GM21529 (cell line): ENCODE data around the gene DNASE1.
A peak's percentile ranks its signal among the peaks of the same experiment; 100 is the strongest.
"Not testable (repeated sequence)": the region's sequence is repeated elsewhere in the genome, so short reads cannot be mapped to it uniquely, and the experiment has no call there.

Experiments used
- ATAC-seq: cut with Tn5 transposase; IDR thresholded peaks from one replicate; pipeline ENCODE4 v1.9.1; 2021; ENCODE audit not compliant: unreplicated experiment

Gene DNASE1

GRCh38 chr16:3654249-3654991 lies at the start of gene DNASE1:
DNASE1 (plus strand) TSS chr16:3654691; CDS start chr16:3655374, 683 bp downstream.
- ATAC-seq, result no peak

DNA sequence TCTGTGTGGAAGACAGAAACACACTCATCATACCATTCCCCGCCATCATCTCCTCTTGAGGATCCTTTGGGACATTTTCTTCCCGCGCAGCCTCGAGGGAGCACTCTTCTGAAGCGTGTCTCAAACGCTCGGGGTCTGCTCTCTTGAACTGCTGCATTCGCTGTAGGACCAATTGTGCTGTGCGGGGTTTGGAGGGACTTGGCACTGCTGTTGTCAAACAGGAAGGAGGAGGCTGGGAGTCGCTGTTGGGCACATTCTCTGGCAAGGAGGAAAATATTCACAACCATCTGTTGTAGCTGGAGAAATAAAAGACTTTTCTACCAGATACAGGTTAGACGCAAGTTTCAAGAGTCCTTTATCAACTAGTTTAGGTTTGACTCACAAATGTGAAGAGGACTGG lies 48.0 kb upstream of the DNASE1 start:
- ATAC-seq, result no peak

DNA sequence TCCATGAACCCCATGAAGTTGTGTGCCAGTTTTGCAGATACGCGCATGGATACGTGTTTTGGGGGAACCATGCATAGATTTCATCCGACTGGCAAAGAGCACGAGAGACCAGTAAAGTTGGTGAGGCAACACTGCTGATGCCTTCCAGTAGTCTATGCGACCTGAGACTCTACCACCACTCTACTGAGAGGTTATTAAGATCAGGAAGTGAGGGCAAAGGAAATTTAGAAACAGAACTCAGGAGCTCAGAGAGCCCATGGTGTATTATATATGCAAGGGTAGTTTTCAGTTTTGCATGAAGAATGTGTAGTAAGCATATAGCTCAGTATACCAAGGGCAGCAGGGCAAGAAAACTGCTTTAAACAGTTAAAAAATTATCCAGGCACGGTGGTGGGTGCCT lies 47.3 kb upstream of the DNASE1 start:
- ATAC-seq, result no peak

GRCh38 chr16:3607634-3608033 lies 46.9 kb upstream of the DNASE1 start:
- ATAC-seq, result no peak

DNA sequence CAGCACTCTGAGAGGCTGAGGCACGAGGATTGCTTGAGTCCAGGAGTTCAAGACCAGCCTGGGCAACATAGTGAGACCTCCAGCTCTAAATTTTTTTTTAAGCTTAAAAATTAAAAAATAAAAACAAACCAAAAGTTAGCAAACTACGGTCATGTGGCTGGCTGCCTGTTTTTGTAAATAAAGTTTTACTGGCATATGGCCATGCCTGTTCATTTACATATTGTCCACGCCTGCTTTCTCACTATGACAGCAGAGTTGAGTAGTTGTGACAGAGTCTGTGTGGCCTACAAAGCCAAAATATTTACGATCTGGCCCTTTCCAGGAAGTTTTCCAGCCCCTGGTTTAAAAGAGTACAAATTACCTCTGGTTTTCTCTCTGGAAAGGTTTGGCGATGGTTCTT lies 46.4 kb upstream of the DNASE1 start:
- ATAC-seq, result no peak

- ATAC-seq, result not testable (repeated sequence)
Observed at GRCh38 chr16:3608976-3609375, 45.5 kb upstream of the DNASE1 start.

GRCh38 chr16:3609895-3610697 lies 44.4 kb upstream of the DNASE1 start:
- no peak for ATAC-seq

- ATAC-seq, result no peak
Observed at GRCh38 chr16:3610698-3611145, 43.8 kb upstream of the DNASE1 start.

DNA sequence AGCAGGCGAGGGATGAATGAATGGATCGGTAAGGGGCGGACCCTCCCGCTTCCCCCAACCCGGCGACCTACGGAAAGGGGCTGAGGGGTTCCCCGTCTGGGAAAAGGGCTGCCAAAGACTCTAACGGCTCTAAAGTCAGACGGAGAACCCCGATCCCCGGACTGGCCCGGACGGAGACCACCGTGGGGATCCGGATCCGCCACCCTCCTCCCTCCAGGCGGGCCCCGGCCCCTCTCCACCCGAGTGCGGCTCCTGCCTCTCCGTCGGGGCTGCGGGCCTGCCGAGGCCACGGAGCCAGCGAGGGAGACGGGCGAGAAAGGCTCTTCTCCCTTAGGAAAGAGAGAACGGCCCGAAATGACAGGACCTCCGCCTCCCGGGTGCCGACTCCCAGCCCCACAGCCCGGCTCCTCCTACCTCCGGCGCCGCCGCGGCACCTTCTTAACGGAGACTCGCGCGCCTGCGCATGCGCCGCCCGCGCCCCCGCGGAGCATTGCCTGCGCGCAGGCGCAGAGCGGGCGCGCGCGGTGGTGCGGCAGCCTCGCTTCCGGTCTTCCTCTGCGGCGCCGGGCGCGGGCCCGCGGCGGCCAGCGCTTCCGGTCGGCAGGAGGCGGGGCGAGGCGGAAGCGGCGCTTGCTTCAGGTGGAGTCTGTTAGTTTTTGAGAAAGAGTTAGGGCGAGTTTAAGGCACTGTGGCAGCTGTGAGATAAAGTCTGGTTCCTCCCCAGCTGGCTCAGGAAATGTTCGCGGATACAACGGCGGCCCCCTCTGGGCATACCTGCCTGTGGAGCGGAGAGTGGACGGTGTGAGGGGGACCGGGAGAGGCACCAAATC lies 43.1 kb upstream of the DNASE1 start, which contains the start of gene SLX4:
Gene SLX4, minus strand, starts transcription at position 461 of the 830 bp plus-strand sequence. CDS start 2,642 bp downstream, outside the sequence.
- ATAC-seq, result peak; percentile 79

DNA sequence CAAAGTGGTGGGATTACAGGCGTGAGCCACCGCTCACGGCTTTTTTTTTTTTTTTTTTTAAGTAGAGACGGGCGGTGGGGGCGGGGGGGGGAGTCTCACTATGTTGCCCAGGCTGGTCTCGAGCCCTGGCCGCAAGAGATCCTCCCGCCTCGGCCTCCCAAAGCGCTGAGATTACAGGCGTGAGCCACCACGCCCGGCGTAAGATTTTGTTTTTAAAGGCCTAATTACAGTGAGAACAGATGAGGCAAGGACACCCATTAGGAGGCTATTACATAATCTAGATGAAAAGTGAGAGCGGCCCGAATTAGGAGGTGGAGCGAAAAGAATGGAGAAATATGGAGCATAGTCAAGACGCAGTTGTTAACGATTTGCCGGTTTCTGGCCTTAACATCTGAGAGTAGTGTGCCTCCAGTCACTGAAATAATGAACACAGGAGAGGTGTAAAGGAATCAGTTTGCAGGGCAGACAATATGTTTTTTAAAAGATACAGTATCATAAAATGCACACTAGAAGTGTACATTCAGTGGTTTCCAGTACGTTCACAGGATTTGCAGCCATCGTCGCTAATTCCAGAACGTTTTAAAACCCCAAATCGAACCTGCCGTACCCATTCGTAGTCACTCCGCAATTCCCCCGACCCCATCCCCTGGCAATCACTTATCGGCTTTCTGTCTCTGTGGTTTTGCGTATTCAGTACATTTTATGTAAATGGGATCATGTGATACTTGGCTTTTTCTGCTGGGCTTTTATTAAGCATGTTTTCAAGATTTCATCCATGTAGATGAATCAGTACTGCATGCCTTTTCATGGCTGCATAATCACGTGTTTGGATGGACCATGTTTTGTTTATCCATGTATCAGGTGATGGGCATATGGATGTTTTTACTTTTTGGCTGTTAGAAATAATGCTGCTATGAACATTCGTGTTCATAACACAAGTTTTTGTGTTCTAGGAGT lies 41.7 kb upstream of the DNASE1 start:
- no peak for ATAC-seq

DNA sequence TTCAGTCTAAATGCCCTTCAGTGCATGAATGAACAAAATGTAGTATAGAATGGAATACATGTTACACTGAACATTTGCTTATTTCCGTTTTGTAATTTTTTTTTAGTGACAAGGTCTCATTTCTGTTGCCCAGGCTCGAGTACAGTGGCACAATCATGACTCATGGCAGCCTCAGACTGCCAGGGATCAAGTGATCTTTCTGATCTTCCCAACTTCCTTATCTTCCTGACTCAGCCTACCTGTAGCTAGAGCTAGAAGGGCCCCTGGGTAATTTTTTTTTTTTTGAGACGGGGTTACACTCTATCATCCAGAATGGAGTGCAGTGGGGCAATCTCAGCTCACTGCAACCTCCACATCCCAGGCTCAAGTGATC lies 35.7 kb upstream of the DNASE1 start:
- ATAC-seq, result no peak

GRCh38 chr16:3623642-3624041 lies 30.8 kb upstream of the DNASE1 start:
- no peak for ATAC-seq

GRCh38 chr16:3625331-3625730 lies 29.2 kb upstream of the DNASE1 start:
- ATAC-seq, result no peak

DNA sequence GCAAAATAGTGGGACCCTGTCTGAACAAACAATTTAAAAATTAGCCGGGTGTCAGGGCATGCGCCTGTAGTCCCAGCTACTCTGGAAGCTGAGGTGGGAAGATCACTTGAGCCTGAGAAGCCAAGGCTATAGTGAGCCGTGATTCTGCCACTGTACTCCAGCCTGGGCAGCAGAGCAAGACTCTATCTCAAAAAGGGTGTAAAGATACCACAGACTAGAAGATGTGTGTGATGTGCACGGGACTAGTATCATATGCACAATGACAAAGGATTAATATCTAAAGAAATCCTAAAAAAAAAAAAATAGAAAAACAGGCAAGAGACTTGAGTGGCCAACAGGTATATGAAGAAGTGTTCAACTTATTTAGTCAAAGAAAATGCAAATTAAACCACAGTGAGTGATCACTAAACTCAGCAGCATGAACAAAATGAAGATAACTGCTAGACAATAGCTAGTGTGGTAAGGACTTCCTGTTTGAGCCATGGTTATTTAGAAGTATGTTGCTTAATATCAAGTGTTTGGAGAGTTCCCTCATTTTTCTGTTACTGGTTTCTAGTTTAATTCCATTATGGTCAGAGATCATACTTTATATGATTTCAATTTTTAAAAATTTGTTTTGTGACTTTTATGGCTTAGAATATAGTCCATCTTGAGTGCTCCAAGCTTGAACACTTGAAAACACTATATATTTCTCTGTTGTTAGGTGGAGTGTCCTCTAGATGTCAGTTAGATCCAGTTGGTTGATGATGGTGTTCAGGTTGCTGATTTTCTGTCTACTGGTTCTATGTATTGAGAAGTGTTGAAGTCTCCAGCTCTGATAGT lies 28.4 kb upstream of the DNASE1 start:
- ATAC-seq, result peak; percentile 49

GRCh38 chr16:3637371-3637923 lies 17.0 kb upstream of the DNASE1 start:
- no peak for ATAC-seq

DNA sequence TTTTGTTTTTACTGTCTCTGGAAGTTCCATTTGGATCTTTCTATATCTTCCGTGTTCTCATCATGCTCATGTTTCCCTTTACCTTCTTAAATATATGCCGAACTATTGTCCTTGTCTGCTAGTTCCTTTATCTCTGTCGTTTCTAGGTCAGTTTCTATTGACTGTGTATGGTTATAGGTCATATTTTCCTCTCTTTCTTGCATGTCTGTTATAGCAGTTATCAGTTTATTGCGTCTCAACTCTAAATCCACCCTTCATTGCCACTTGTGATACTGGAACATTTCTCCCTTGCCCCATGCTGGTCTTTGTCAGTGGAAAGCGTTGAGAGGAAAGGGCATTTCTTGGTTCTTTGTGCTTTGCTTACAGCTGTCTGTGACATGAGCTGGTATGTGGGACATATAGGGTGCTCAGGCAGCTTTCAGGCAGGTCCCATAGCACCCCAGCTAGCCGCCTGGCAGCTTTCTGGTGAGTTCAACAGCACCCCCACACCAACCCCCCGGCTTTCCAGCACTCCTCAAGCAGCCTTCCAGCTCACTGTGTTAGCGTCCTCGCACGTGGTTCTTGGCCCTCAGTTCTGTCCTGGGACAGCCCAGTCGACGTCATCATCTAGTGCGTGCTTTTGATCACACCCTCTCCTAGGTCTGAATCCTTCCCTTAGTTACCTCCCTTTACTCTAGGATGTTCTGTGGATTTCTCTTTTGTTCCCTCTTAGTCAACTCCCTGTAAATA lies 15.4 kb upstream of the DNASE1 start:
- ATAC-seq, result no peak

DNA sequence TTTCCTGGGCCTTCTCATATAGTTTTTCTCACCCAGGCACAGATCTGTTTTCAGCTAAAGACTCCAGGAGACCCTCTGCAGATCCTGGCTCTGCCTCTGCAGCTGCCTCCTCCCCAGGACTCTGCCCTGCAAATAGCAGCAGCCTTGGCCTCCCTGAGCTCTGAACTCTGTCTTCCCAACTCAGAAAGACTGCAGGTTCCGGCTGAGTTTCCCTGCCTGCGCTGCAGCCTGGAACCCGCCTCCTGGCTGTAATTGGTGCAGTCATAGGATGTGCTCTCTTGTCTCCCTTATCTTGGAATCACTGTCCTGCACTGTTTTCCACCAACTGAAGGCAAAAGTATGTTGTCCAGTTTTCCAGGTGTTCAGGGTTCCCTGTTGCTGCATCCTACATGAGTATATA lies 14.3 kb upstream of the DNASE1 start:
- ATAC-seq, result no peak
